NCI-H1417 treated with DMSO at 0.1 percent for 48 hours (cell line): ENCODE data around the gene SLC2A1.
"Not testable (repeated sequence)": the region's sequence is repeated elsewhere in the genome, so short reads cannot be mapped to it uniquely, and the experiment has no call there.

ENCODE experiments used
- DNase-seq: peaks from one replicate; lab custom pipeline; 2025; lab: John Stamatoyannopoulos, UW

SLC2A1 gene

GRCh38 chr1:42929434-42930177 is 29.1 kb downstream of the SLC2A1 start:
- DNase-seq = no peak

- no peak for DNase-seq
Measured at GRCh38 chr1:42928859-42929258, 29.8 kb downstream of the SLC2A1 start.

GRCh38 chr1:42927920-42928505 is 30.7 kb downstream of the SLC2A1 start:
- no peak for DNase-seq

- no peak for DNase-seq
Measured at GRCh38 chr1:42927274-42927841, 31.3 kb downstream of the SLC2A1 start.

GRCh38 chr1:42926879-42927242 is 31.8 kb downstream of the SLC2A1 start:
- DNase-seq = no peak

- no peak for DNase-seq
Measured at GRCh38 chr1:42926235-42926878, 32.3 kb downstream of the SLC2A1 start.

GRCh38 chr1:42924851-42925760 is 33.6 kb downstream of the SLC2A1 start:
- DNase-seq = no peak

- peak; percentile 80 for DNase-seq
Measured at GRCh38 chr1:42924082-42924850, 34.4 kb downstream of the SLC2A1 start.

- no peak for DNase-seq
Measured at GRCh38 chr1:42923367-42924081, 35.1 kb downstream of the SLC2A1 start.

GRCh38 chr1:42922687-42923366 is 35.8 kb downstream of the SLC2A1 start:
- DNase-seq = no peak

GRCh38 chr1:42921769-42922168 is 36.9 kb downstream of the SLC2A1 start:
- no peak for DNase-seq

- DNase-seq = not testable (repeated sequence)
Measured at GRCh38 chr1:42919651-42920050, 39.0 kb downstream of the SLC2A1 start.

- DNase-seq = no peak
Measured at GRCh38 chr1:42917241-42917495, 41.5 kb downstream of the SLC2A1 start.

- no peak for DNase-seq
Measured at GRCh38 chr1:42915456-42915855, 43.2 kb downstream of the SLC2A1 start.

GRCh38 chr1:42914092-42914627 is 44.5 kb downstream of the SLC2A1 start:
- no peak for DNase-seq

- DNase-seq = no peak
Measured at GRCh38 chr1:42913426-42914091, 45.1 kb downstream of the SLC2A1 start.

- no peak for DNase-seq
Measured at GRCh38 chr1:42910985-42911384, 47.7 kb downstream of the SLC2A1 start.

- no peak for DNase-seq
Measured at GRCh38 chr1:42908046-42908445, 50.6 kb downstream of the SLC2A1 start.

GRCh38 chr1:42904434-42904833 is 54.2 kb downstream of the SLC2A1 start:
- no peak for DNase-seq
